Ishikawa (cell line): ENCODE measurements around the gene CFAP157.

Experiments used
- CEBPB ChIP-seq: IDR thresholded peaks from 2 replicates; pipeline ENCODE4 v1.6.1; 2012
- CREB1 ChIP-seq: IDR thresholded peaks from 2 replicates; pipeline ENCODE4 v1.6.1; 2012; ENCODE audit warnings: low read depth
- EGR1 ChIP-seq: IDR thresholded peaks from 2 replicates; pipeline ENCODE4 v1.6.1; 2012
- EP300 ChIP-seq: IDR thresholded peaks from 2 replicates; pipeline ENCODE4 v1.6.1; 2012; ENCODE audit warnings: borderline replicate concordance
- FOXM1 ChIP-seq: IDR thresholded peaks from 2 replicates; pipeline ENCODE4 v1.6.1; 2012; ENCODE audit warnings: low read depth, borderline replicate concordance
- MAX ChIP-seq: IDR thresholded peaks from 2 replicates; pipeline ENCODE4 v1.6.1; 2012
- NFIC ChIP-seq: IDR thresholded peaks from 2 replicates; pipeline ENCODE4 v1.6.1; 2012
- RAD21 ChIP-seq: IDR thresholded peaks from 2 replicates; pipeline ENCODE4 v1.6.1; 2012; ENCODE audit warnings: low read depth
- REST ChIP-seq: IDR thresholded peaks from 2 replicates; pipeline ENCODE4 v1.6.1; 2012; ENCODE audit warnings: low read depth, mild to moderate bottlenecking
- TAF1 ChIP-seq: IDR thresholded peaks from 2 replicates; pipeline ENCODE4 v1.6.1; 2012; ENCODE audit warnings: low read depth, mild to moderate bottlenecking
- TCF12 ChIP-seq: IDR thresholded peaks from 2 replicates; pipeline ENCODE4 v1.6.1; 2012; ENCODE audit warnings: low read depth
- TEAD4 ChIP-seq: IDR thresholded peaks from 2 replicates; pipeline ENCODE4 v1.6.1; 2012
- USF1 ChIP-seq: IDR thresholded peaks from 2 replicates; pipeline ENCODE4 v1.6.1; 2012
- YY1 ChIP-seq: IDR thresholded peaks from 2 replicates; pipeline ENCODE4 v1.6.1; 2012; ENCODE audit warnings: low read depth
- ZBTB7A ChIP-seq: IDR thresholded peaks from 2 replicates; pipeline ENCODE4 v1.6.1; 2012; ENCODE audit warnings: low read depth

Gene CFAP157

DNA sequence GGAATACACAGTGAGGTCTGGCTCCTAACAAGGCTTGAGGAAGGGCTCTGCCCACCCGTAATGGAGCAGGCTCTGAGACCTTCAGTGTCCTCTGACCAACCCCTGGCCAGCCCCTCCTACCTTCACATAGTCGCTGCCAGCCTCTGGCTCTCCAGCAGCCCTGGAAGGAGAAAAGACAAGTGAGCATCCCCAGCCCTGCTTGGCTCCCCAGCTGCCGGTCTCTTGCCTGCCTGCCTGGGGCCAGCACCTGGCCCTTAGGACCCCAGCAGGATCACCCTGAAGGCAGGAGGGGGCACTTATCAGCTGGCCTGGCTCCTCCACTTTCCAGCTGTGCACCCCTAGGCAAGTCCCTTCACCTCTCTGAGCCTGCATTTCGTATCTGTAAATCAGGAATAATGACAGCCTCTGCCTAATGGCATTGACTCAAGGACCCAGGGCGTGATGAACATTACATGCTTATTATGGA, 54.7 kb downstream of the CFAP157 start:
- TF ChIP-seq TEAD4 (no peak), EP300 (no peak)

GRCh38 chr9:127762111-127762676, 55.4 kb downstream of the CFAP157 start:
- no peak for TF ChIP-seq REST
- no peak for TF ChIP-seq YY1
- no peak for TF ChIP-seq RAD21
- TF ChIP-seq FOXM1: no peak
- no peak for TF ChIP-seq ZBTB7A
- TF ChIP-seq CREB1: no peak
- no peak for TF ChIP-seq TCF12
- no peak for TF ChIP-seq CEBPB
- TF ChIP-seq EP300: no peak
- TF ChIP-seq MAX: no peak
- TF ChIP-seq NFIC: no peak
- no peak for TF ChIP-seq TEAD4
- no peak for TF ChIP-seq USF1
- TF ChIP-seq EGR1: no peak
- no peak for TF ChIP-seq TAF1

DNA sequence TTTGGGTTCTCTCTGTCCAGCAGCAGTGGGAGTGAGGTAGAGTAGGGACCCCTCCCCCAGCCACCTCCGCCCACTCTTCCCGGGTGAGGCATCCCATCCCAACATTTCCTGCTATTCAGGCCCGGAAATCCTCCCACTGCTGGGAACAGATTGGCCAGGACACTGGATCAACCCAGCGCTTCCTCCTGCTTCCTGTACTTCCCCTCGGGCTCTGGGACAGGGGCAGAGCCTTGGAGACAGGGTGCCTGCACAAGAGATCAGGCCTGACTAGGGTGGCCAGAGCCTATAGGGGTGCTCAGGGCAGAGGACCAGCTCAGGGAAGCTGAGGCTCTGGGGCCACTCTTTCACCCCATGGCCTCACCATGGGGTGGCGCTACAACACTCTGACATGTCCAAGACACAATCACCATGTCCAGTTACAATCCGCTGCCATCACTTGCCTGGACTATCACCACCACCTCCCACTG, 57.2 kb downstream of the CFAP157 start:
- no peak for TF ChIP-seq EP300
- peak; percentile 55 for TF ChIP-seq RAD21

DNA sequence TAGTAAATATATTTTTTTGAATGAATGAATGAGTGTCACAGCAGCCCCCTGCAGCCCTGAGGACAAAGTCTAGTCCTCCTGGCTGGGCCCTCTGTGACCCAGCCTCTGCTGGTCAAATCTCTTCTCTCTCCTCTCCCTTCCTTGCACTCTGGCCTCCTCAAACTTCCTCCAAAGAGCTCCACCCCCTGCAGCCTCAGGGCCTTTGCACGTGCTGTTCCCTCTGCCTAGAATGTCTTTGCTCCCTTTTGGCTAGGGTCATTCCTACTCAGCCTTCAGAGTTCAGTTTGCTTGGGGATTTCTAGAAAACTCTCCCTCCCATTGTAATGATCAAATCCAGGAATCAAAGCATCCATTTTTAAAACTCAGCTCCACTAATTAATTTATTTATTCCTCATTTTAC, 58.6 kb downstream of the CFAP157 start:
- TF ChIP-seq FOXM1 (no peak), TCF12 (no peak), RAD21 (no peak), EP300 (no peak)
